Esophagus muscularis mucosa (tissue), 4 donors: ENCODE data around the gene DLX3. TPM values are rescaled to one million over a fixed set of nuclear protein-coding genes. Genes with fewer than 3 reads are reported as not detected.

Experiments
- DNase-seq: peaks from one replicate; pipeline ENCODE4 v3.0.0-alpha.2; 2017; ENCODE audit errors: extremely low spot score
- H3K27ac ChIP-seq, 4 donors: fragments of 200-600 bp; sonication (generic); replicated peaks in 1 of 4; 1 replicate in 3 of 4; 2 replicates in 1 of 4; pipeline ENCODE4 v1.5.1; 2016 to 2019; ENCODE audit warnings: mild to moderate bottlenecking in 1 of 4
- H3K27me3 ChIP-seq, 4 donors: fragments of 200-600 bp; sonication (generic); one replicate each; pipeline versions ENCODE4 v1.5.1 to v1.6.0; 2016 to 2019
- H3K36me3 ChIP-seq, 4 donors: fragments of 200-600 bp; sonication (generic); one replicate each; pipeline ENCODE4 v1.5.1; 2016 to 2019
- H3K4me1 ChIP-seq, 4 donors: fragments of 200-600 bp; sonication (generic); one replicate each; pipeline ENCODE4 v1.5.1; 2016 to 2019
- H3K4me3 ChIP-seq, 4 donors: fragments of 200-600 bp; sonication (generic); 1 replicate in 2 of 4; 2 replicates in 2 of 4; pipeline ENCODE4 v1.5.1; 2016 to 2019; ENCODE audit warnings: mild to moderate bottlenecking in 4 of 4, moderate library complexity in 1 of 4
- H3K9me3 ChIP-seq, 4 donors: fragments of 200-600 bp; sonication (generic); 1 replicate in 3 of 4; 2 replicates in 1 of 4; pipeline ENCODE4 v1.5.1; 2016 to 2019
- EP300 ChIP-seq: sonication (generic); formaldehyde crosslinking; IDR thresholded peaks from one replicate; pipeline ENCODE4 v1.6.1; 2017; ENCODE audit warnings: antibody characterized with exemption
- POLR2A ChIP-seq: fragments of 450-650 bp; IDR thresholded peaks from one replicate; pipeline ENCODE4 v1.6.1; 2017; ENCODE audit warnings: antibody characterized with exemption, moderate library complexity, mild to moderate bottlenecking, low read depth
- POLR2AphosphoS5 ChIP-seq, 2 donors: sonication (generic); formaldehyde crosslinking; IDR thresholded peaks; one replicate each; pipeline ENCODE4 v1.6.1; 2017; ENCODE audit warnings: antibody characterized with exemption in 2 of 2
- WGBS: methylation state at CpG from one replicate; pipeline ENCODE4 v1.1.5; 2018; 5-methylcytosine and 5-hydroxymethylcytosine counted together
- intact Hi-C: fragments of 100-400 bp; cut with DNase I; formaldehyde crosslinking; loops from one replicate; pipeline ENCODE4 v1.15.1; 2023
- total RNA-seq, 4 donors: library from RNA; depleted of rRNA; stranded (reverse); fragments of >200 nt; gene quantifications; one replicate each; pipeline versions ENCODE4 v1.1.0 to v1.2.1, GENCODE V29; 2016
- TF ChIP-seq, protein P1 (sequence below), 3 experiments: fragments of 200-600 bp in 2 of 3; fragments of 450-650 bp in 1 of 3; sonication (generic) in 2 of 3; IDR thresholded peaks; one replicate each; pipeline ENCODE4 v1.5.1; 2017 to 2019; ENCODE audit warnings: antibody characterized with exemption in 3 of 3, mild to moderate bottlenecking in 2 of 3, moderate library complexity in 1 of 3

DLX3 gene
- total RNA-seq, 4 donors from 2014 or later = 0.32 TPM; not detected in 3

DNA sequence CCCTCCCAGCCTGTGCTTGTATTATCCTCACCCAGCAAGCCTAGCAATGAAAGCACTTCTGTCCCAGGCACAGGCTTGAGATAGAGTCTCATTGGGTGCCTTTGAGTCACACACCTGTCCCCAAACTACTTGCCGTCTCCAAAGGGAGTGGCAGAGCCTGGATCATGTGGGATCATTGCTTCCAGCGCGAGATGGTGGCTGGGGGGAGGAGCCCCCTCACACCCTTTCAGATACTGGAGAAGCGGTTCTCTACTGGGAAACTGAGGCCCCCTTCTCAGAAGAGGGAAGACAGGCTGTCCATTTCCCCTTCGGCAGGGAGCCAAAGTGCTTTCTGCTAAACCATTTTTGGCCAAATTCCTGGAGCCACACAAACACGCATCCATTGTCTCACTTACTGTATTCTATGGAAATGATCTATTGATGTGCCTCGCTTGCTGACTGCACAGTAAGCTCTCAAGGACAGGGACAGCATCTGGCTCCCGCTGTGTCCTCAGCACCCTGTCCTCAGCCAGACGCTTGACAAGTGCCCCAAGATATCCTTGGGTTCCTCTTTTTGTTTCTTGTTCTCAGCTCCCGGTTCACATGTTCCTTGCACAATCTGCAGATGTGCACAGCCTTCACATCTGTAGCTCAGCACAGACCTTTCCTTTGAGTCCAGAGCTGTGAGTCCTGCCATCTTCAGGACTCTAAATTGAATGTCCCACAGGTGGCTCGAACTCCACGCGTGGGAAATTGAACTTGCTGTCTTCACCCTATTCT lies 26.0 kb upstream of the DLX3 start:
- Histone ChIP-seq H3K36me3 (no peaks in the 10 kb centered on the region), H3K27ac (no peak overlapping the region), H3K4me3 (no peak overlapping the region), H3K27me3 (no peaks in the 10 kb centered on the region), H3K4me1 (peaks cover 0 to 5% (median 0%) of the 10 kb centered on the region in 4 donors), H3K9me3 (no peaks in the 10 kb centered on the region)
- no peak for DNase-seq
- TF ChIP-seq EP300 (no peak), POLR2A (no peak), POLR2AphosphoS5 (IDR thresholded peaks at IDR 0.05) (no peak)
- TF ChIP-seq, protein P1, sequence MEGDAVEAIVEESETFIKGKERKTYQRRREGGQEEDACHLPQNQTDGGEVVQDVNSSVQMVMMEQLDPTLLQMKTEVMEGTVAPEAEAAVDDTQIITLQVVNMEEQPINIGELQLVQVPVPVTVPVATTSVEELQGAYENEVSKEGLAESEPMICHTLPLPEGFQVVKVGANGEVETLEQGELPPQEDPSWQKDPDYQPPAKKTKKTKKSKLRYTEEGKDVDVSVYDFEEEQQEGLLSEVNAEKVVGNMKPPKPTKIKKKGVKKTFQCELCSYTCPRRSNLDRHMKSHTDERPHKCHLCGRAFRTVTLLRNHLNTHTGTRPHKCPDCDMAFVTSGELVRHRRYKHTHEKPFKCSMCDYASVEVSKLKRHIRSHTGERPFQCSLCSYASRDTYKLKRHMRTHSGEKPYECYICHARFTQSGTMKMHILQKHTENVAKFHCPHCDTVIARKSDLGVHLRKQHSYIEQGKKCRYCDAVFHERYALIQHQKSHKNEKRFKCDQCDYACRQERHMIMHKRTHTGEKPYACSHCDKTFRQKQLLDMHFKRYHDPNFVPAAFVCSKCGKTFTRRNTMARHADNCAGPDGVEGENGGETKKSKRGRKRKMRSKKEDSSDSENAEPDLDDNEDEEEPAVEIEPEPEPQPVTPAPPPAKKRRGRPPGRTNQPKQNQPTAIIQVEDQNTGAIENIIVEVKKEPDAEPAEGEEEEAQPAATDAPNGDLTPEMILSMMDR (IDR thresholded peaks at IDR 0.05) = no peak
- intact Hi-C loops = no loop called here
- 57% methylated on average over 13 of the region's 13 CpGs for WGBS

DNA sequence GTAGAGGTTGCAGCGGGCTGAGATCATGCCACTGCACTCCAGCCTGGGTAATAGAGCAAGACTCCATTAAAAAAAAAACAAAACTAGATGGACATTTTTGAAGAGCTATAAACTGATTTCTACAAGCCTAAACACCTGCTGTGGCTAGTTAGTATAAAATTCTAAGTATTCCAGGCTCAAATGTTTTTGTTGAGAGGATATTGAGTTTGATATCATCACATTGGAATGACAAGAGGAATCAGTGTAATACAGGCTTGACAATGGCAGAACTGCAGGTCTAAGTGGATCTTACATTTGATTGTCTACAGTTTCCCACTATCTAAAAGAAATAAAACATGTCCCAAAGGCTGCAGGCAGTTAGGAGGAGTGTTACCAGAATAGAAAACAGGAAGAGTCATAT lies 23.9 kb upstream of the DLX3 start:
- DNase-seq = no peak
- intact Hi-C loops = no loop called here
- H3K4me1 ChIP-seq = peaks cover 0 to 5% (median 0%) of the 10 kb centered on the region in 4 donors
- 100% methylated on average over 1 of the region's 1 CpG for WGBS
- no peaks in the 10 kb centered on the region for H3K9me3 ChIP-seq
- H3K27ac ChIP-seq = no peak overlapping the region
- H3K27me3 ChIP-seq = peaks cover 0 to 4% (median 0%) of the 10 kb centered on the region in 4 donors
- no peaks in the 10 kb centered on the region for H3K36me3 ChIP-seq
- TF ChIP-seq POLR2A = no peak
- TF ChIP-seq, protein P1 (IDR thresholded peaks at IDR 0.05) = no peak
- TF ChIP-seq POLR2AphosphoS5 (IDR thresholded peaks at IDR 0.05) = no peak
- no peak for TF ChIP-seq EP300
- no peak overlapping the region for H3K4me3 ChIP-seq

DNA sequence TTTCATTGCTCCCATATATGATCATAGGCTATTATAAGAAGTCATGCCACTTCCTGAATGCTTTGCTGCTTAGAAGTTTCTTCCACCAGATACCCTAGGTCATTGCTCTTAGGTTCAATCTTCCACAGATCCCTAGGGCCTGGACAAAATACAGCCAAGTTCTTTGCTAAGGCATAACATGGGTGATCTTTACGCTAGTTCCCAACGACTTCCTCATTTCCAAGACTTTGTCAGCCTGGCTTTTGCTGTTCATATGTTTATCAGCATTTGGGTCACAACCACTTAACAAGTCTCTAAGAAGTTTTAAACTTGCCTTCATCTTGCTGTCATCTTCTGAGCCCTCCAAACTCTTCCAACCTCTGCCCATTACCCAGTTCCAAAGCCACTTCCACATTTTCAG lies 20.1 kb upstream of the DLX3 start:
- Histone ChIP-seq H3K27me3 (peaks cover 0 to 9% (median 0%) of the 10 kb centered on the region in 4 donors), H3K9me3 (peaks cover 0 to 16% (median 8%) of the 10 kb centered on the region in 4 donors), H3K4me1 (no peaks in the 10 kb centered on the region), H3K27ac (no peak overlapping the region), H3K4me3 (no peak overlapping the region), H3K36me3 (no peaks in the 10 kb centered on the region)
- intact Hi-C loops = no loop called here
- no peak for TF ChIP-seq POLR2AphosphoS5 (IDR thresholded peaks at IDR 0.05)
- no peak for TF ChIP-seq POLR2A
- DNase-seq = no peak
- 91% methylated on average over 2 of the region's 2 CpGs for WGBS

DNA sequence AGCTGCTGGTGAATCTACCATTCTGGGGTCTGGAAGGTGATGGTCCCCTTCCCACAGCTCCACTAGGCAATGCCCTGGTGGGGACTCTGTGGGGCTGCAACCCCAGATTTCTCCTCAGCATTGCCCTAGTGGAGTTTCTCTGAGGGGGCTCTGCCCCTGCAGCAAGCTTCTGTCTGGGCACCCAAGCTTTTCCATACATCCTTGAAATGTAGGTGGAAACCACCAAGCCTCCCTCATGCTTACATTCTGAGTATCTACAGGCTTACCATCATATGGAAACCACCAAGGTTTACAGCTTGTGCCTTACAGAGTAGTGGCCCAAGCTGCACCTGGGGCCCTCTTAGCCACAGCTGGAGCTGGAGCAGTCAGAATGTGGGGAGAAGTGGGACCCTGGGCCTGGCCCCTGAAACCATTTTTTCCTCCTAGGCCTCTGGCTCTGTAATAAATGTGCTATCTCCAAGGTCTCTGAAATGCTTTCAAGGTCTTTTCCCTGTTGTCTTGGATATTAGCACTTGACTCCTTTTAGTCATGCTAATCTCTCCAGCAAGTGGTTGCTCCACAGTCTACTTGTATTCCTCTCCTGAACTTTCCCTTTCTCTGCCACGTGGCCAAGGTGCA lies 19.6 kb upstream of the DLX3 start:
- no peak for DNase-seq
- H3K4me3 ChIP-seq = no peak overlapping the region
- intact Hi-C loops = no loop called here
- WGBS = 33% methylated on average over 1 of the region's 1 CpG
- no peaks in the 10 kb centered on the region for H3K36me3 ChIP-seq
- H3K27ac ChIP-seq = no peak overlapping the region
- H3K27me3 ChIP-seq = peaks cover 0 to 13% (median 0%) of the 10 kb centered on the region in 4 donors
- H3K4me1 ChIP-seq = no peaks in the 10 kb centered on the region
- TF ChIP-seq, protein P1 (IDR thresholded peaks at IDR 0.05) = no peak
- TF ChIP-seq POLR2AphosphoS5 (IDR thresholded peaks at IDR 0.05) (no peak), POLR2A (no peak), EP300 (no peak)
- H3K9me3 ChIP-seq = peaks cover 0 to 20% (median 11%) of the 10 kb centered on the region in 4 donors

DNA sequence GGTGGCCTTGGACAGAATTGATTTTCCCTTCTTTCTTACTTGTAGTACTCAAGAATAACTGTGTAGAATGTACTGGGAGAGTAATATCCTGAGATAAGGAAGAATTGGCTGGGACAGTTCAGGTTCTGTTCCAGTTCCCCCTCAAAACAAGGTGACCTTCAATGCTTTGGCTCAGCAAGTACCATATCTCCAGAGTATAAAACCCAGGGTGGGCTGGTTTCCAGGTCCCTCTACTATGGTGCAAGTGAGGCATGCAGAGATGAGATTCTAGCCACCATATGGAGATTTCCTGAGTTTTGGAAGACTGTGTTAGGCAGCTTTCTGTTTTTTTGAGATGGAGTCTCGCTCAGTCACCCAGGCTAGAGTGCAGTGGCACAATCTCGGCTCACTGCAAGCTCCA lies 18.1 kb upstream of the DLX3 start:
- Histone ChIP-seq H3K4me1 (no peaks in the 10 kb centered on the region), H3K4me3 (no peak overlapping the region), H3K27ac (no peak overlapping the region), H3K9me3 (peaks cover 0 to 32% (median 20%) of the 10 kb centered on the region in 4 donors), H3K27me3 (peaks cover 0 to 15% (median 0%) of the 10 kb centered on the region in 4 donors), H3K36me3 (no peaks in the 10 kb centered on the region)
- no peak for TF ChIP-seq POLR2A
- TF ChIP-seq EP300 = no peak
- TF ChIP-seq, protein P1 (IDR thresholded peaks at IDR 0.05) = no peak
- TF ChIP-seq POLR2AphosphoS5 (IDR thresholded peaks at IDR 0.05) = no peak
- intact Hi-C loops = no loop called here
- 49% methylated on average over 2 of the region's 2 CpGs for WGBS
- DNase-seq = no peak
